ENCODE measurements around the gene LPP. TPM values are rescaled to one million over a fixed set of nuclear protein-coding genes. Genes with fewer than 3 reads are reported as not detected.

LPP gene
- total and polyA plus RNA-seq, 2 of the 4 experiments (the other 2 are of a cell fraction): 16.0 to 130 TPM

DNA sequence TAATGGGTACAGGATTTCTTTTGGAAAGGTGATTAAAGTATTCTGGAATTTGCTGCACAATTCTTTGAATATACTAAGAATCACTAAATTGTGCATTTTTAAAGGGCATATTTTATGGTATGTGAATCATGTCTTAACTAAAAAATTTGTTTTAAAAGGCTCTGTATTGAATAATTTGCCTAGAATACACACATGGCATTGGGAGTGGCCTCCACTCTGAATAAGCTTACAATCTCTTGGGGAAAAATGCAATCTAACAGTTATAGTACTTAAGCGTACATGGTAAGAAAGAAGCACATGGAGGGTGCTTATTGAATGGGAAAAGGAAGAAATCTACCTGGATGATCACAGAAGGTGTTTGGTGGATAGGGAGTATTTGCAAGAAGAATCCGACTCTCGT, 385.1 kb downstream of the LPP start:
- H2AK9ac ChIP-seq (replicated peaks; ENCODE audit: low read depth, low read length, poor library complexity): no peak overlapping the region
- intact Hi-C loops (cut with micrococcal nuclease) (loop anchor here (10.0 kb wide), 1 partner anchor 416 kb away; no protein-coding TSS in a partner anchor), dilution Hi-C loops (cut with HindIII; ENCODE audit: low sequenced_read_pairs, unreplicated experiment) (no loop called here)

More for the DNA sequence above, 385.1 kb downstream of the LPP start:
- H3K4me3 ChIP-seq (ENCODE audit: insufficient read depth, low read depth, low read length): no peak overlapping the region
- H3K9me3 ChIP-seq (ENCODE audit: control insufficient read depth, insufficient read depth, low read length): no peaks in the 10 kb centered on the region
- no peak for DNase-seq
- H2BK15ac ChIP-seq (ENCODE audit: low read depth, low read length): no peak overlapping the region
- H3K56ac ChIP-seq (ENCODE audit: extremely low read depth, insufficient read depth, low read length): no peak overlapping the region
- no peak for ATAC-seq (ENCODE audit: low read depth)
- POLR2A ChIA-PET (ENCODE audit: unreplicated experiment): interaction anchor here (0.5 kb wide), 1 partner anchor 1275 kb away, joined by 5 read pairs; no protein-coding TSS in a partner anchor
- H3K4ac ChIP-seq (ENCODE audit: low read depth, low read length): no peak overlapping the region
- in situ Hi-C loops (cut with MboI; ENCODE audit: low sequenced_read_pairs): loop anchor here (25.0 kb wide), 1 partner anchor 802 kb away; the partner anchor contains the start of gene BCL6
- no CpG with 5 or more reads among the region's 3 CpGs for WGBS, 2 experiments (ENCODE audit: extremely low coverage in 2 of 2, insufficient read length in 1 of 2)
- CTCF ChIA-PET: no interaction called here
- peaks cover 6% of the 10 kb centered on the region; the same call in 1 of the 2 replicates for H3K9me1 ChIP-seq (ENCODE audit: insufficient read depth, low read length)
- no TSS peak for BruUV-seq (replicated peaks)
- H3K4me1 ChIP-seq (ENCODE audit: control insufficient read depth, insufficient read depth, low read length): peaks cover 4% of the 10 kb centered on the region
- no peaks in the 10 kb centered on the region for H3K36me3 ChIP-seq (ENCODE audit: control insufficient read depth, insufficient read depth, low read length)
- no peak overlapping the region for H3K9ac ChIP-seq (ENCODE audit: low read depth, low read length)
- no peak overlapping the region for H3K18ac ChIP-seq (ENCODE audit: low read depth, low read length)
- no peak overlapping the region for H2BK5ac ChIP-seq (ENCODE audit: low read depth, low read length, poor library complexity, severe bottlenecking)
- H3K27me3 ChIP-seq (ENCODE audit: control insufficient read depth, insufficient read depth, low read length): no peaks in the 10 kb centered on the region
- peaks cover 33 to 64% of the 10 kb centered on the region in 2 experiments for H3K79me1 ChIP-seq (ENCODE audit: low read depth in 1 of 2, low read length in 2 of 2)
- H3K14ac ChIP-seq (replicated peaks; ENCODE audit: low read depth, low read length): peak overlapping the region; percentile 14; the same call in 1 of the 2 replicates
- H3K23ac ChIP-seq (ENCODE audit: low read depth, low read length): no peak overlapping the region
- no peak overlapping the region for H4K8ac ChIP-seq (ENCODE audit: low read depth in 2 of 2, low read length in 2 of 2)
- TF ChIP-seq, protein P1, sequence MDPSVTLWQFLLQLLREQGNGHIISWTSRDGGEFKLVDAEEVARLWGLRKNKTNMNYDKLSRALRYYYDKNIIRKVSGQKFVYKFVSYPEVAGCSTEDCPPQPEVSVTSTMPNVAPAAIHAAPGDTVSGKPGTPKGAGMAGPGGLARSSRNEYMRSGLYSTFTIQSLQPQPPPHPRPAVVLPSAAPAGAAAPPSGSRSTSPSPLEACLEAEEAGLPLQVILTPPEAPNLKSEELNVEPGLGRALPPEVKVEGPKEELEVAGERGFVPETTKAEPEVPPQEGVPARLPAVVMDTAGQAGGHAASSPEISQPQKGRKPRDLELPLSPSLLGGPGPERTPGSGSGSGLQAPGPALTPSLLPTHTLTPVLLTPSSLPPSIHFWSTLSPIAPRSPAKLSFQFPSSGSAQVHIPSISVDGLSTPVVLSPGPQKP (IDR thresholded peaks at IDR 0.05; ENCODE audit: borderline replicate concordance, low read depth, low read length): no peak
- TF ChIP-seq, protein P2, sequence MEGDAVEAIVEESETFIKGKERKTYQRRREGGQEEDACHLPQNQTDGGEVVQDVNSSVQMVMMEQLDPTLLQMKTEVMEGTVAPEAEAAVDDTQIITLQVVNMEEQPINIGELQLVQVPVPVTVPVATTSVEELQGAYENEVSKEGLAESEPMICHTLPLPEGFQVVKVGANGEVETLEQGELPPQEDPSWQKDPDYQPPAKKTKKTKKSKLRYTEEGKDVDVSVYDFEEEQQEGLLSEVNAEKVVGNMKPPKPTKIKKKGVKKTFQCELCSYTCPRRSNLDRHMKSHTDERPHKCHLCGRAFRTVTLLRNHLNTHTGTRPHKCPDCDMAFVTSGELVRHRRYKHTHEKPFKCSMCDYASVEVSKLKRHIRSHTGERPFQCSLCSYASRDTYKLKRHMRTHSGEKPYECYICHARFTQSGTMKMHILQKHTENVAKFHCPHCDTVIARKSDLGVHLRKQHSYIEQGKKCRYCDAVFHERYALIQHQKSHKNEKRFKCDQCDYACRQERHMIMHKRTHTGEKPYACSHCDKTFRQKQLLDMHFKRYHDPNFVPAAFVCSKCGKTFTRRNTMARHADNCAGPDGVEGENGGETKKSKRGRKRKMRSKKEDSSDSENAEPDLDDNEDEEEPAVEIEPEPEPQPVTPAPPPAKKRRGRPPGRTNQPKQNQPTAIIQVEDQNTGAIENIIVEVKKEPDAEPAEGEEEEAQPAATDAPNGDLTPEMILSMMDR (conservative IDR thresholded peaks at IDR 0.05; ENCODE audit: low read depth, low read length): no peak
- TF ChIP-seq MAFK (IDR thresholded peaks at IDR 0.05; ENCODE audit: low read depth, low read length) (no peak), SMC3 (IDR thresholded peaks at IDR 0.05; ENCODE audit: low read depth, low read length) (no peak), POLR2A (IDR thresholded peaks at IDR 0.05; ENCODE audit: low read depth, low read length) (no peak), MAZ (IDR thresholded peaks at IDR 0.05; ENCODE audit: borderline replicate concordance, low read depth, low read length) (no peak), RCOR1 (IDR thresholded peaks at IDR 0.05; ENCODE audit: insufficient replicate concordance, low read length) (no peak), CEBPB (IDR thresholded peaks at IDR 0.05; ENCODE audit: low read depth, low read length) (no peak), RFX5 (IDR thresholded peaks at IDR 0.05; ENCODE audit: low read depth, low read length) (no peak)
- no peak overlapping the region for H2BK120ac ChIP-seq (ENCODE audit: low read depth, low read length)
- no peak overlapping the region for H4K91ac ChIP-seq (ENCODE audit: insufficient read depth, low read depth, low read length)
- no peak overlapping the region for H2BK20ac ChIP-seq (ENCODE audit: low read depth, low read length)
- H4K5ac ChIP-seq (ENCODE audit: low read depth, low read length): no peak overlapping the region
- H2AK5ac ChIP-seq (ENCODE audit: low read depth, low read length): no peak overlapping the region
- H3K4me2 ChIP-seq (ENCODE audit: low read depth, low read length): no peak overlapping the region
- H4K20me1 ChIP-seq (ENCODE audit: insufficient read depth, low read length): peaks cover 5% of the 10 kb centered on the region; the same call in 1 of the 2 replicates
- no peak overlapping the region for H2AFZ ChIP-seq (replicated peaks; ENCODE audit: low read length, poor library complexity)
- H3K27ac ChIP-seq (ENCODE audit: insufficient read depth, low read length): no peak overlapping the region
